IMR-90 (cell line): ENCODE data around the gene F10. TPM values are rescaled to one million over a fixed set of nuclear protein-coding genes. Genes with fewer than 3 reads are reported as not detected.

Experiments
- ATAC-seq: fragments of 200-7000 bp; cut with Tn5 transposase; 2 replicates; pipeline ENCODE4 v1.9.1; 2020; ENCODE audit warnings: low read depth, mild to moderate bottlenecking, moderate library complexity
- BruUV-seq: library from RNA; stranded (reverse); fragments of 400-500 nt; replicated peaks from 2 replicates; lab custom pipeline; 2021; lab: Mats Ljungman, UMichigan
- CTCF ChIA-PET: fragments of 300-600 bp; formaldehyde crosslinking; extraction: SDS; loops from one replicate; lab custom pipeline; 2021; ENCODE audit warnings: antibody characterized with exemption; lab: Yijun Ruan, JAX
- POLR2A ChIA-PET: fragments of 300-600 bp; sonication (Branson Sonifier 250); formaldehyde crosslinking; loops from one replicate; lab custom pipeline; 2022; ENCODE audit warnings: antibody characterized with exemption; ENCODE audit not compliant: unreplicated experiment; lab: Charles Lee
- DNase-seq: peaks from one replicate; pipeline ENCODE4 v3.0.0; 2013
- H2AFZ ChIP-seq: replicated peaks from 2 replicates; pipeline ENCODE3; 2013; ENCODE audit warnings: low read length, mild to moderate bottlenecking; ENCODE audit not compliant: poor library complexity
- H2AK5ac ChIP-seq: 2 replicates; pipeline ENCODE4 v1.6.1; 2013; ENCODE audit warnings: low read depth, low read length, inconsistent platforms
- H2AK9ac ChIP-seq: replicated peaks from 2 replicates; pipeline ENCODE3; 2013; ENCODE audit warnings: mild to moderate bottlenecking, low read depth, low read length, moderate library complexity; ENCODE audit not compliant: poor library complexity
- H2BK120ac ChIP-seq: 2 replicates; pipeline ENCODE4 v1.6.1; 2013; ENCODE audit warnings: low read depth, low read length, inconsistent platforms
- H2BK15ac ChIP-seq: 3 replicates; pipeline ENCODE4 v1.6.1; 2013; ENCODE audit warnings: low read depth, low read length, inconsistent platforms
- H2BK20ac ChIP-seq: 2 replicates; pipeline ENCODE4 v1.6.1; 2013; ENCODE audit warnings: low read depth, mild to moderate bottlenecking, inconsistent platforms, low read length, moderate library complexity
- H2BK5ac ChIP-seq: 2 replicates; pipeline ENCODE4 v1.6.1; 2013; ENCODE audit warnings: mild to moderate bottlenecking, low read depth, low read length, inconsistent platforms; ENCODE audit not compliant: poor library complexity, severe bottlenecking
- H3K14ac ChIP-seq: replicated peaks from 2 replicates; pipeline ENCODE4 v1.6.1; 2013; ENCODE audit warnings: low read depth, low read length, inconsistent platforms
- H3K18ac ChIP-seq: 2 replicates; pipeline ENCODE4 v1.6.1; 2013; ENCODE audit warnings: low read depth, low read length, control low read depth
- H3K23ac ChIP-seq: 2 replicates; pipeline ENCODE4 v1.6.1; 2013; ENCODE audit warnings: low read depth, low read length, inconsistent platforms
- H3K27ac ChIP-seq: 2 replicates; pipeline ENCODE4 v1.5.1; 2013; ENCODE audit warnings: mild to moderate bottlenecking, control low read depth, low read length; ENCODE audit not compliant: insufficient read depth
- H3K27me3 ChIP-seq: 2 replicates; pipeline ENCODE4 v1.6.1; 2013; ENCODE audit warnings: low read length; ENCODE audit not compliant: control insufficient read depth, insufficient read depth
- H3K36me3 ChIP-seq: 2 replicates; pipeline ENCODE4 v1.6.1; 2013; ENCODE audit warnings: low read length, mixed read lengths; ENCODE audit not compliant: control insufficient read depth, insufficient read depth
- H3K4ac ChIP-seq: 2 replicates; pipeline ENCODE4 v1.6.1; 2013; ENCODE audit warnings: low read depth, low read length, inconsistent platforms
- H3K4me1 ChIP-seq: 2 replicates; pipeline ENCODE4 v1.6.1; 2013; ENCODE audit warnings: low read length, mixed read lengths; ENCODE audit not compliant: control insufficient read depth, insufficient read depth
- H3K4me2 ChIP-seq: 2 replicates; pipeline ENCODE4 v1.6.1; 2013; ENCODE audit warnings: low read depth, mild to moderate bottlenecking, control low read depth, low read length, moderate library complexity
- H3K4me3 ChIP-seq: 2 replicates; pipeline ENCODE4 v1.5.1; 2013; ENCODE audit warnings: low read depth, mild to moderate bottlenecking, control low read depth, low read length, moderate library complexity; ENCODE audit not compliant: insufficient read depth
- H3K56ac ChIP-seq: 2 replicates; pipeline ENCODE4 v1.6.1; 2013; ENCODE audit warnings: low read length, inconsistent platforms; ENCODE audit not compliant: insufficient read depth; ENCODE audit errors: extremely low read depth
- H3K79me1 ChIP-seq, 2 experiments: 2 replicates each; pipeline ENCODE4 v1.6.1; 2013; ENCODE audit warnings: low read length in 2 of 2, inconsistent platforms in 1 of 2, low read depth in 1 of 2
- H3K9ac ChIP-seq: 2 replicates; pipeline ENCODE4 v1.6.1; 2013; ENCODE audit warnings: low read depth, low read length, control low read depth
- H3K9me1 ChIP-seq: 2 replicates; pipeline ENCODE4 v1.6.1; 2013; ENCODE audit warnings: low read length, inconsistent platforms; ENCODE audit not compliant: insufficient read depth
- H3K9me3 ChIP-seq: 2 replicates; pipeline ENCODE4 v1.6.1; 2013; ENCODE audit warnings: low read length; ENCODE audit not compliant: control insufficient read depth, insufficient read depth
- H4K20me1 ChIP-seq: 2 replicates; pipeline ENCODE4 v1.6.1; 2013; ENCODE audit warnings: low read length, inconsistent platforms; ENCODE audit not compliant: insufficient read depth
- H4K5ac ChIP-seq: 2 replicates; pipeline ENCODE4 v1.6.1; 2013; ENCODE audit warnings: mild to moderate bottlenecking, low read depth, low read length, control low read depth
- H4K8ac ChIP-seq, 2 experiments: 2 replicates each; pipeline ENCODE4 v1.6.1; 2013; ENCODE audit warnings: low read depth in 2 of 2, low read length in 2 of 2, control low read depth in 1 of 2, inconsistent platforms in 1 of 2
- H4K91ac ChIP-seq: 2 replicates; pipeline ENCODE4 v1.6.1; 2013; ENCODE audit warnings: low read depth, low read length, inconsistent platforms; ENCODE audit not compliant: insufficient read depth
- MAFK ChIP-seq: IDR thresholded peaks from 2 replicates; pipeline ENCODE4 v1.6.1; 2012; ENCODE audit warnings: low read depth, low read length, improper control_type of control experiment
- MAZ ChIP-seq: IDR thresholded peaks from 2 replicates; pipeline ENCODE4 v1.6.1; 2012; ENCODE audit warnings: low read depth, mild to moderate bottlenecking, low read length, improper control_type of control experiment, moderate library complexity, borderline replicate concordance
- NFE2L2 ChIP-seq: fragments of 150-350 bp; IDR thresholded peaks from 2 replicates; pipeline ENCODE4 v1.6.1; 2016; ENCODE audit warnings: low read depth, mild to moderate bottlenecking, low read length
- WGBS, 2 experiments: methylation state at CpG; one replicate each; pipeline versions ENCODE4 v1.1.5 to v1.1.7; 2013; ENCODE audit warnings: missing lambda C conversion rate in 2 of 2; ENCODE audit not compliant: insufficient read length in 1 of 2; ENCODE audit errors: extremely low coverage in 2 of 2; 5-methylcytosine and 5-hydroxymethylcytosine counted together
- dilution Hi-C: fragments of 300-500 bp; cut with HindIII; formaldehyde crosslinking; loops from one replicate; pipeline ENCODE4 v1.14.3; 2018; ENCODE audit warnings: low sequenced_read_pairs; ENCODE audit not compliant: unreplicated experiment
- in situ Hi-C: fragments of 300-500 bp; cut with MboI; formaldehyde crosslinking; loops from 3 replicates; pipeline ENCODE4 v1.14.3; 2019; ENCODE audit warnings: low sequenced_read_pairs, inconsistent platforms, mixed read lengths
- intact Hi-C: fragments of 100-400 bp; cut with micrococcal nuclease; formaldehyde crosslinking; loops from 2 replicates; pipeline ENCODE4 v1.10.0; 2022
- polyA plus RNA-seq, 3 experiments: library from polyadenylated mRNA; depleted of rRNA; stranded (reverse); fragments of >200 nt; gene quantifications; 2 replicates each; pipeline ENCODE4 v1.2.3, GENCODE V29; 2012; ENCODE audit warnings: low replicate concordance in 1 of 3
- total RNA-seq: library from RNA; depleted of rRNA; stranded (reverse); fragments of >200 nt; gene quantifications from 2 replicates; pipeline ENCODE4 v1.2.3, GENCODE V29; 2012

The F10 gene
- total and polyA plus RNA-seq, 2 of the 4 experiments (the other 2 are of a cell fraction) = 9.1 to 19.5 TPM

DNA sequence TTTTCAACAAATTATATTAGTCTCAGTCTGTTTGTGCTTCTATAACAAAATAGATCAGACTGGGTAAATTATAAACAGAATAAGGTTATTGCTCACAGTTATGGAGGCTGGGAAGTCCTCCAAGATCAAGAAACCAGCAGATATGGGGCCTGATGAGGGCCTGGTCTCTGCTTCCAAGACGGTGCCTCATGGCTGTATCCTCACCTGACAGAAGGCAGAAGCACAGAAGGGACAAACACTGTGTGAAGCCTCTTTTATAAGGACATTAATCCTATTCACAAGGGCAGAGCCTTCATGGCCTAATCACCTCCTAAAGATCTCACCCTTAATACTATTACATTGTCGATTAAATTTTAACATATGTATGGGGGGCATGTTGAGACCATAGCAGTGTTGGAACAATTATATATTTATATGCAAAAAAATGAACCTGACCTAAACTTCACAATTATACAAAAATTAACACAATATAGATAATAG is 12.7 kb downstream of the F10 start:
- ChIA-PET POLR2A (no interaction called here), CTCF (no interaction called here)
- Histone ChIP-seq H2BK120ac (no peak overlapping the region), H4K8ac (no peak overlapping the region), H2AFZ (no peak overlapping the region), H3K14ac (no peak overlapping the region), H2AK9ac (no peak overlapping the region), H4K20me1 (no peaks in the 10 kb centered on the region), H3K9ac (no peak overlapping the region), H3K23ac (no peak overlapping the region), H3K9me3 (no peaks in the 10 kb centered on the region), H3K4ac (no peak overlapping the region), H4K91ac (no peak overlapping the region), H3K36me3 (0 out of 2 replicates have a peak, but pooled peaks cover under 1% of the 10 kb centered on the region), H2BK15ac (no peak overlapping the region), H3K4me3 (no peak overlapping the region), H3K4me1 (no peaks in the 10 kb centered on the region), H2BK20ac (no peak overlapping the region), H3K79me1 (no peaks in the 10 kb centered on the region), H3K4me2 (no peak overlapping the region), H3K27ac (no peak overlapping the region), H2AK5ac (no peak overlapping the region), H2BK5ac (no peak overlapping the region), H3K18ac (no peak overlapping the region), H3K56ac (no peak overlapping the region), H3K27me3 (peaks cover 12% of the 10 kb centered on the region), H3K9me1 (no peaks in the 10 kb centered on the region), H4K5ac (no peak overlapping the region)
- DNase-seq (no peak), ATAC-seq (no peak)
- BruUV-seq = no TSS peak
- 57% methylated on average over 1 of the region's 2 CpGs; no CpG with 5 or more reads in 1 of the 2 experiments for WGBS, 2 experiments
- dilution Hi-C loops (no loop called here), intact Hi-C loops (no loop called here), in situ Hi-C loops (no loop called here)
- TF ChIP-seq NFE2L2 (no peak), MAZ (no peak), MAFK (no peak)
